Caki2 (cell line): Measurements from ENCODE around the gene CBLIF. TPM values are rescaled to one million over a fixed set of nuclear protein-coding genes. Genes with fewer than 3 reads are reported as not detected.
"Not testable (repeated sequence)": the region's sequence is repeated elsewhere in the genome, so short reads cannot be mapped to it uniquely, and the experiment has no call there.

Experiments
- DNase-seq: peaks from one replicate; pipeline ENCODE4 v3.0.0-alpha.2; 2015; ENCODE audit warnings: low read depth
- in situ Hi-C: cut with HindIII; loops from 2 replicates; pipeline ENCODE4 v1.10.0; 2016; ENCODE audit warnings: low sequenced_read_pairs, low pct_unique_long_range_greater_than_20kb, mixed read lengths
- total RNA-seq: library from RNA; depleted of rRNA; stranded (reverse); fragments of >200 nt; shearing (Covaris generic); gene quantifications from 2 replicates; pipeline ENCODE4 v1.2.3, GENCODE V29; 2014; ENCODE audit warnings: low replicate concordance; rRNA removed

The CBLIF gene
- not detected in 2 replicates for total RNA-seq

GRCh38 chr11:59845399-59845798 lies at the start of gene CBLIF:
CBLIF (minus strand) TSS chr11:59845499; CDS start chr11:59845453, 46 bp downstream.
- DNase-seq: no peak
- in situ Hi-C loops: no loop called here

GRCh38 chr11:59894616-59895015 lies 49.3 kb upstream of the CBLIF start:
- DNase-seq: no peak
- in situ Hi-C loops: no loop called here

GRCh38 chr11:59891781-59892181 lies 46.5 kb upstream of the CBLIF start:
- no peak for DNase-seq
- in situ Hi-C loops: no loop called here

GRCh38 chr11:59887156-59887555 lies 41.9 kb upstream of the CBLIF start:
- in situ Hi-C loops, DNase-seq: not testable (repeated sequence)

- in situ Hi-C loops: no loop called here
Measured at GRCh38 chr11:59883597-59883996, 38.3 kb upstream of the CBLIF start.

GRCh38 chr11:59879567-59879966 lies 34.3 kb upstream of the CBLIF start:
- DNase-seq: no peak
- in situ Hi-C loops: no loop called here

More at GRCh38 chr11:59883597-59883996, 38.3 kb upstream of the CBLIF start:
- no peak for DNase-seq

GRCh38 chr11:59878575-59878974 lies 33.3 kb upstream of the CBLIF start, which contains the start of gene OOSP3:
OOSP3 (plus strand) TSS chr11:59878782; CDS start chr11:59878809, 27 bp downstream.
- no peak for DNase-seq
- in situ Hi-C loops: no loop called here

GRCh38 chr11:59877784-59878183 lies 32.5 kb upstream of the CBLIF start:
- no peak for DNase-seq
- in situ Hi-C loops: no loop called here

- DNase-seq: no peak
- in situ Hi-C loops: no loop called here
Measured at GRCh38 chr11:59877325-59877724, 32.0 kb upstream of the CBLIF start.

- in situ Hi-C loops: no loop called here
- no peak for DNase-seq
Measured at GRCh38 chr11:59875856-59876519, 30.7 kb upstream of the CBLIF start.

GRCh38 chr11:59872076-59872475 lies 26.8 kb upstream of the CBLIF start:
- no peak for DNase-seq
- in situ Hi-C loops: no loop called here

- in situ Hi-C loops: no loop called here
- no peak for DNase-seq
Measured at GRCh38 chr11:59867946-59868345, 22.6 kb upstream of the CBLIF start.

- DNase-seq: no peak
- in situ Hi-C loops: no loop called here
Measured at GRCh38 chr11:59866836-59867235, 21.5 kb upstream of the CBLIF start.

- in situ Hi-C loops: no loop called here
- peak; percentile 49 for DNase-seq
Measured at GRCh38 chr11:59866397-59866796, 21.1 kb upstream of the CBLIF start, which contains the start of gene TCN1. TCN1 (minus strand) TSS chr11:59866487; CDS start chr11:59866470, 17 bp downstream.

- in situ Hi-C loops: no loop called here
- DNase-seq: no peak
Measured at GRCh38 chr11:59865031-59865430, 19.7 kb upstream of the CBLIF start.

GRCh38 chr11:59862252-59862651 lies 17.0 kb upstream of the CBLIF start:
- in situ Hi-C loops: no loop called here
- DNase-seq: no peak

- in situ Hi-C loops: no loop called here
- DNase-seq: no peak
Measured at GRCh38 chr11:59859673-59860072, 14.4 kb upstream of the CBLIF start.

GRCh38 chr11:59857439-59858434 lies 12.4 kb upstream of the CBLIF start:
- in situ Hi-C loops: no loop called here
- peak; percentile 48 for DNase-seq

GRCh38 chr11:59854871-59855270 lies 9.6 kb upstream of the CBLIF start:
- DNase-seq: no peak
- in situ Hi-C loops: no loop called here
